Neuron (in vitro differentiated cells): ENCODE data around the gene GPI.

Experiments used
- H2AFZ ChIP-seq: one replicate; pipeline ENCODE4 v1.6.1; 2013; ENCODE audit warnings: low read depth, mild to moderate bottlenecking, inconsistent platforms, low read length, moderate library complexity
- H3K27me3 ChIP-seq: one replicate; pipeline ENCODE4 v1.6.1; 2013; ENCODE audit warnings: low read length; ENCODE audit not compliant: insufficient read depth
- H3K36me3 ChIP-seq: one replicate; pipeline ENCODE4 v1.6.1; 2013; ENCODE audit warnings: low read length; ENCODE audit not compliant: insufficient read depth
- H3K4me1 ChIP-seq: one replicate; pipeline ENCODE4 v1.6.1; 2013; ENCODE audit warnings: low read length; ENCODE audit not compliant: insufficient read depth
- H3K4me3 ChIP-seq: 2 replicates; pipeline ENCODE4 v1.5.1; 2013; ENCODE audit warnings: mild to moderate bottlenecking, low read length, moderate library complexity
- H3K9me3 ChIP-seq: one replicate; pipeline ENCODE4 v1.6.1; 2013; ENCODE audit warnings: low read length

The GPI gene

DNA sequence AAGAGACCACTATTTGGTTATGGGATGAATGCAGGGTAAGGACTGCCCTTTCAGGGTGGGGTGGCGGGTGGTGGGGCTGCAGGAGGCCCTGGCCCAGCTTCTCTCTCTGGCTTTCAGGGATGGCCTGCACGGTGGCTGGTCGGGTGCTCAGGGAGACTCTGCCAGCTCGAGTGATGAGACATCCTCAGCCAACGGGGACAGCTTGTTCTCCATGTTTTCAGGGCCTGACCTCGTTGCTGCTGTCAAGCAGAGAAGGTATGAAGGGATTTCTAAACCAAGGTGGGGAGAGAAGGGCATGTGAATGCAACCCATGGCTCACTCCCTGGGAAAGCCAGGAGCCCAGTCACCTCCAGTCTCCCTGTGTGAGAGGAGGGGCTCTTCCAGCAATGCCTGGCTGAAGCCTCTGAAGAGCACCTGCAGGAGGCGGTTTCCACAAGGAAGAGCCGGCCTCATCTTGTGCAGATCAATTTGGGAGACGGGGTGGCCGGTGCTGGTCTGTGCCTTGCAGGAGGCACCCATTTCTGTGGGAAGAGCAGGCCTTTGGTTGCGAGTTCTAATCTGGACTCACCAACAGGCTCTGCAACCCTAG, 16.0 kb upstream of the GPI start:
- H3K36me3 ChIP-seq = peaks cover 52% of the 10 kb centered on the region
- no peak overlapping the region for H2AFZ ChIP-seq
- H3K4me1 ChIP-seq = no peaks in the 10 kb centered on the region
- no peaks in the 10 kb centered on the region for H3K27me3 ChIP-seq
- H3K9me3 ChIP-seq = peaks cover 2% of the 10 kb centered on the region
- H3K4me3 ChIP-seq = no peak overlapping the region

DNA sequence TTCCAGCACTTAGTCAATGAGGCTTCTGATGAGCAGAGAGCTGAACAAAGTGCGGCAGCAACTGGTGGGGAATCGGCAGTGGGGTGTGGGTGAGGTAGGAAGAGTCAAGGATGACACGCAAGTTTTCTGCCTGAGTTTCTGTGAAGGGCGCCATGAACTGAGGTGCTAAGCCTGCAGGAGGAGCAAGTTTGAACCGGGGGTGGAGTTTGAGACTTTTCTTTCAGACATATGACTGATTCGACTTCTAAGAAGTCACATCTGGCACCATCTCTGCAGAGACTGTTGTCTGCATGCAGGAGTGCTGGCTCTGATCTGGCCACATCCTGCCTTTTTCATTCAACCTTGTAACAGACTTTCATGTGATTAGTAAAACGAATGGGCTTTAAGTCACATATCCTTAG, 14.8 kb upstream of the GPI start:
- peaks cover 56% of the 10 kb centered on the region for H3K36me3 ChIP-seq
- H2AFZ ChIP-seq = no peak overlapping the region
- H3K9me3 ChIP-seq = peaks cover 1% of the 10 kb centered on the region
- no peaks in the 10 kb centered on the region for H3K27me3 ChIP-seq
- H3K4me1 ChIP-seq = no peaks in the 10 kb centered on the region
- H3K4me3 ChIP-seq = no peak overlapping the region

DNA sequence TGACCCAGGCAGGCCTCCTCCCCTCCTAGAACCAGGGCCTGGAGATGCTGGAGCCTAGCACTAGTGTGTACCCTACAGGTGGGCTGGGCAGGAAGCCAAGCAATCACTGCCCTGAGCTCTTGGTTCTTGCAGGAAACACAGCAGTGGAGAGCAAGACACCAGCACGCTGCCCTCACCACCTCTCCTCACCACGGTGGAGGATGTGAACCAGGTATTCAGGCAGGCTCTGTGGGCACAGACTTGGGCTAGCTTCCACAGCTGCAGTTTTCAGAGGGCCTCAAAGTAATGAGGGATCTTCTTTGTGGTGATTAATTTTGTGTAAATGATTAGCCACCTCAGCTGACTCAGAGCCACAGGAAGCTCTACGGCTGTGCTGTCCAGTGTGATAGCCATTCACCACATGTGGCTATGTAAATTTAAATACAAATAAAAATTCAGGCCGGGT, 13.6 kb upstream of the GPI start:
- Histone ChIP-seq H3K36me3 (peaks cover 54% of the 10 kb centered on the region), H3K4me3 (no peak overlapping the region), H3K4me1 (no peaks in the 10 kb centered on the region), H3K9me3 (no peaks in the 10 kb centered on the region), H2AFZ (no peak overlapping the region), H3K27me3 (no peaks in the 10 kb centered on the region)

DNA sequence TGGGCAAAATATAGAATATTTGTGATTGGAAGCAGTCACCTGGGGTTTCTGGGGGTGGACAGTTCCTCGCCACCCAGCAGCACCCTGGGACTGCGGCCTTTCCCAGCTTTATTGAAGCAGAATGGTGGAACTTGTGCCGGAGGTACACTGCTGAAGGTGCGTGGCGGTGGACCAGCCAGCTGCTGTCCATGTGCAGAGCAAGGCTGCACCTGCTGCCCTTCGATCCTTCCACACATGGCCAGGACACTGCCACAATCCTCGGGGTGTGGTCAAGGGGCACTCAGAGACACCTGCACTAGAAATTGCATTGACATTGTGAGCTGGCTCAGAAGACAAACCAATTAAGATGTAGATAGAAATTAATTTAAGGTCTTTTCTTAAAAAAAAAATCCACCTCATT, 11.4 kb upstream of the GPI start:
- Histone ChIP-seq H3K4me1 (no peaks in the 10 kb centered on the region), H3K4me3 (no peak overlapping the region), H3K9me3 (no peaks in the 10 kb centered on the region), H3K27me3 (no peaks in the 10 kb centered on the region), H3K36me3 (peaks cover 44% of the 10 kb centered on the region), H2AFZ (no peak overlapping the region)

DNA sequence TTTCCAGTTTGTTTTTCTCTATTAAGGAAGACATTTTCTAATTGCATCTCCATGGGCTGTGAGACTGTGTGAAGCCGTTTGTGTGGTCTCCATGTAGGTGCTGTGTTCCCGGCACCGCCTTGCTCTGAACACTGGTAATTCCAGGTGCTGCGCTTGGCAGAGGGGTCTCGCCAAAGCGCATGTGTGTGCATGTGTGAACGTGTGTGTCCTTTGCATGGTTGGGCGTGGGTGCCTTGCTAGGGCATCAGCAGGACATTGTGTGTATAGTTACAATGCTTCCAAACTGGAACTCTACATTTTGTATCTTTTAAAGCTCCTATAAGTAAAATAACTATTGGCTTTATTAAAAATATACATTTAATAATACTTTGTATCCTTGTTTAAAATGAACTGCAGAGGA, 9.8 kb upstream of the GPI start:
- H3K4me3 ChIP-seq = no peak overlapping the region
- peaks cover 30% of the 10 kb centered on the region for H3K36me3 ChIP-seq
- no peaks in the 10 kb centered on the region for H3K4me1 ChIP-seq
- no peaks in the 10 kb centered on the region for H3K9me3 ChIP-seq
- no peak overlapping the region for H2AFZ ChIP-seq
- H3K27me3 ChIP-seq = no peaks in the 10 kb centered on the region

DNA sequence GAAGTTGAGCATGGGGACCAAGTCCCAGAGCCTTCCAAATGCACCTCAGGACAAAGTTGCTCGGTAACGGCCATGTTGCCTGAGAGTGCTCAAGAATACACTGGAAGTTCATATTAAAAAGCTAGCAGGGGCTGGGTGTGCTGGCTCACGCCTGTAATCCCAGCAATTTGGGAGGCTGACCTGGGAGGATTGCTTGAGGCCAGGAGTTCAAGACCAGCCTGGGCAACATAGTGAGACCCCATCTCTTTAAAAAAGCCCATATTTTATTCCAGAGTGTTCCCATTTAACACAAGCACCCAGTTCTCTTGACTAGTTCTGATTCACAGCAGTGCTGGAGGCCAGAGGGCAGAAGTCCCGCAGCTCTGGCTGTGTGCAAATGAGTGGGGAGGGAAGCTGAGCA, 8.1 kb upstream of the GPI start:
- Histone ChIP-seq H3K36me3 (peaks cover 23% of the 10 kb centered on the region), H3K9me3 (no peaks in the 10 kb centered on the region), H3K4me1 (no peaks in the 10 kb centered on the region), H2AFZ (no peak overlapping the region), H3K4me3 (no peak overlapping the region), H3K27me3 (no peaks in the 10 kb centered on the region)

DNA sequence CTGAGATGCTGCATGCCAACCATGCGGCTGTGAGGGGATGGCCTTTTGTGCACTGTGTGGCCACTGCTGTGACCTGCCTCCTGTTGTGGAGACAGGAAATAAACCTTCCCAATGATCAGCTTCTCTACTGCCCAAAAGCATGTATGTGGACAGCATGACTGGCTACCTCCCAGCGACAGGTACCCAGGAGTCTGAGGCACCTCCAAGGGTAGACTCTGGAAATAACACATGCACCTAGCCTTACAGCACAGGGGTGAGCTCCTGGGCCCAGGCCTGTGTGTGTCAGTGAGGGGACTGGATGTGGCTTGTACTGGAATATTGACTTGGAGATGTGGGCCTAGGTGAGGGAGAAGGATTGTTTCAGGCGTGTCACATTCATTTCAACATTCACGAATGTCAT, 7.6 kb upstream of the GPI start:
- no peaks in the 10 kb centered on the region for H3K4me1 ChIP-seq
- no peak overlapping the region for H3K4me3 ChIP-seq
- no peak overlapping the region for H2AFZ ChIP-seq
- peaks cover 23% of the 10 kb centered on the region for H3K36me3 ChIP-seq
- H3K9me3 ChIP-seq = no peaks in the 10 kb centered on the region
- H3K27me3 ChIP-seq = no peaks in the 10 kb centered on the region

DNA sequence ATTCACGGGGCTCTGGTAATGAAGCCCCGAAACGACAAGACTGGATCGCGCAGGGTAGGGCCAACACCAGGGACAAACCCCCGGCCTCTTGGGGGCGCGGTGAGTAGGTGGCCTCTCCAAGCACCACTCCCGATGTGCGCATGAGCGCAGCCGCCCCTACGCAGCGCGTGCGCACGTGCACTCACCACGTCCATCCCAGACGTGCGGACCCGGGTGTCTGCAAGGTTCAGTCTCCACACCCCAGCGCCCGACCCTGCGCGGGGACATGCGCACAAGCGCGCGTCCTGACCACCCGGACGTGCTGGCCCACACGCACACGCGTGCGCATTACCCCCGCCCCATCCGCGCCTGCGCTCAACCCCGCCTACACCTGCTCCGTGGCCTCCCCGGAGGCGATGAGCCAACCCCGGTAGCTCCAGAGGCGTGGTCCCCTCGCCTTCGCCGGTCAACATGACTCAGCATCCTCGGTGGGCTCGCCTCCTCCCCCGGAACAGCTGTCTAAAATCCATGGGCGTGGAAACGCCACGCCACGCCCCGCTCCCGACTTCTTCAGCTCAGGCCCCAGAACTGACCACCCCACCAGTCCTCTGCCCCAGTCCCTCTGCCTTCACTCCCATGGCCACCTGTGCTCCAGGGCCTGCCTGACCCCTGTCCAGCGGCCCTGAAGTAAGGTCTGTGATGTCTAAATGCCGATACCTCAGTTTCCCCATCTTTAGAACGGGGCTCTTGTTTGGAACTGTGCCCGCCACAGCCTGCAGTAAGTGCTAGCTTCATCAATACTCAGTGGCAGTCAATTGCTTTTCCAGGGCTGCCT, 5.6 kb upstream of the GPI start:
- no peak overlapping the region for H2AFZ ChIP-seq
- no peak overlapping the region for H3K4me3 ChIP-seq
- H3K36me3 ChIP-seq = peaks cover 11% of the 10 kb centered on the region
- no peaks in the 10 kb centered on the region for H3K4me1 ChIP-seq
- no peaks in the 10 kb centered on the region for H3K27me3 ChIP-seq
- H3K9me3 ChIP-seq = no peaks in the 10 kb centered on the region

DNA sequence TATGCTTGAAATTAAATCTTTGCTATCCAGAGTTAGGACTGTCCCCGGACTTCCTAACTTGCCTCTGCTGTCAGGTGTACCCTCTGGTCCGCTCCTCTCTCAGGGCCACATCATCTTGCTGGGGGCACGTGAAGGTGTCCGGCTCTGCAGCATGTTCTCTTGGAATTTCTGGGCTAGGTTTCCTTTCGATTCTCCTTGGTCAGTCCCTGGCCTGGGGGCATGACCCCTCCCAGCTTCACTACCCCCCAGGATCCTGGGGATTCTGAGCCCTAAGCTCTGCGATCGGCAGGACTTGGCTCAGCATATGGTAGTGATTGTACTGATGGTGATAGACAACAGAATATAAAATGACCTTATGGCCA, 5.1 kb upstream of the GPI start:
- Histone ChIP-seq H3K4me1 (peaks cover 3% of the 10 kb centered on the region), H3K4me3 (no peak overlapping the region), H3K9me3 (no peaks in the 10 kb centered on the region)

DNA sequence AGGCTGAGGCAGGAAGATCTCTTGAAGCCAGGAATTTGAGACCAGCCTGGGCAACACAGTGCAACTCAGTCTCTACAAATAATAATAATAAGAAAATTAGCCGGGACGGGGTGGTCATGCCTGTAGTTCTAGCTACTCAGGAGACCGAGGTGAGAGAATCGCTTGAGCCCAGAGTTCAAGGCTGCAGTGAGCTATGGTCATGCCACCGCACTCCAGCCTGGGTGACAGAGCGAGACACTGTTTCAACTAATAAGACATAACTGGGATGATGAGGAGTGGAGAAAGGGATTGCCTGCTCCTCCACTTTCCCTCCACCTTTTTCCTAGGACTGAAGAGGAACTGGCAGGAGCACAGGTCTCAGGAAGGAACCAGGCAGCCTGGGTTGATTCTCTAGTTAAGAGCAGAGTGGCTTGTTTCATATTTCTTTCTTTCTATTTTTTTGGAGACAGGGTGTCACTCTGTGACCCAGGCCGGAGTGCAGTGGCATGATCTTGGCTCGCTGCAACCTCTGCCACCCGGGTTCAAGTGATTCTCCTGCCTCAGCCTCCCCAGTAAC, 4.6 kb upstream of the GPI start:
- no peak overlapping the region for H3K4me3 ChIP-seq
- peaks cover 3% of the 10 kb centered on the region for H3K4me1 ChIP-seq
- H2AFZ ChIP-seq = no peak overlapping the region
- H3K27me3 ChIP-seq = no peaks in the 10 kb centered on the region
- H3K36me3 ChIP-seq = peaks cover 3% of the 10 kb centered on the region
- H3K9me3 ChIP-seq = no peaks in the 10 kb centered on the region

More for the DNA sequence above, 5.1 kb upstream of the GPI start:
- Histone ChIP-seq H2AFZ (no peak overlapping the region), H3K27me3 (no peaks in the 10 kb centered on the region), H3K36me3 (peaks cover 7% of the 10 kb centered on the region)

DNA sequence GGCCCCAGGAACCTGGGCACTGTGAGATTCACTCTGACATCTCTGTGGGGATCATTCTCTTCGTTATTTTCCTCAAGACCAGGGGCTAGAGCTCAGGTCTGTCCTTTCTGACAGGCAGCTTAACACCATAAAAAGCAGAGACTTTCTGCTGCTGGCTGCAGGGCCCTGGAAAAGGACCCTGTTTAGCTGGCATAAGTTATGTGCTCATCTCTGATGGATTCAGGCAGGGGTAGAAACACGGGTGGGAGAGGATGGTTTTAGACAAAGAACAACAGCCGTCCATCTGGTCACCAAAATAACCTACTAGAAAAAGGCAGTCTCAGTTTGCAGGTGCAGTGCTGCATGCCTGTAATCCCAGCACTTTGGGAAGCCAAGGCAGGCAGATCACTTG, 2.3 kb upstream of the GPI start:
- Histone ChIP-seq H2AFZ (no peak overlapping the region), H3K4me3 (no peak overlapping the region), H3K36me3 (peaks cover 7% of the 10 kb centered on the region), H3K27me3 (no peaks in the 10 kb centered on the region), H3K4me1 (peaks cover 11% of the 10 kb centered on the region), H3K9me3 (no peaks in the 10 kb centered on the region)

DNA sequence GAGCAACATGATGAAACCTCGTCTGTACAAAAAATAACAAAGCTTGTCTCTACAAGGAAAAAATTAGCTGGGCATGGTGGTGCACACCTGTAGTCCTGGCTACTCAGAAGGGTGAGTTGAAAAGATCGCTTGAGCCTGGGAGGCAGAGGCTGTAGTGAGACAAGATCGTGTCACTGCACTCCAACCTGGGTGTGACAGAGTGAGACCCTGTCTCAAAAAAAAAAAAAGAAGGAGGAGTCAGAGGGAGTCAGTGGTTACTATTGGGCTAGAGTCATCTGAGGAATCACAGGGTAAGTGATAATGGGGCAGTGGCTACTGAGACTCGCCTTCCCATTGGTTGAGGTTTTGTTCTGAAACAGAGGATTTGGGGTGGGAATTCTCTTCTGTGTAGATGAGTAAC, 1.9 kb upstream of the GPI start:
- Histone ChIP-seq H2AFZ (no peak overlapping the region), H3K9me3 (no peaks in the 10 kb centered on the region), H3K4me3 (no peak overlapping the region), H3K4me1 (peaks cover 11% of the 10 kb centered on the region), H3K27me3 (no peaks in the 10 kb centered on the region), H3K36me3 (peaks cover 8% of the 10 kb centered on the region)

DNA sequence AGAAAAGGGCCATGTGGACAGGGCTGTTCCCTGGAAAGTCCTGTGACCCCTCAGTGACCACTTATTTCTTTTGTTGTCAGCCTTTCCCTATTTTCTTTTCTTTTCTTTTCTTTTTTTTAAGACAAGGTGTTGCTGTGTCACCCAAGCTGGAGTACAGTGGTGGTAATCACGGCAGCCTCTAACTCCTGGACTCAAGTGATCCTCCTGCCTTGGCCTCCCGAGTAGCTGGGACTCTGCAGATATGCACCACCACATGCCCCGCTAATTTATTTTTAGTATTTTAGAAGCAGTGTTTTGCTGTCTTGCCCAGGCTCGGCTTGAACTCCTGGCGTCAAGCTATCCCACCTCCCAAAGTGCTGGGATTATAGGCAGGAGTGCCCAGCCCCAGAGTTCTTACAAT, 1.1 kb upstream of the GPI start:
- Histone ChIP-seq H3K9me3 (no peaks in the 10 kb centered on the region), H3K36me3 (peaks cover 16% of the 10 kb centered on the region), H3K27me3 (no peaks in the 10 kb centered on the region), H3K4me1 (peaks cover 11% of the 10 kb centered on the region), H3K4me3 (no peak overlapping the region), H2AFZ (no peak overlapping the region)
